Esophagus mucosa (tissue), 1 donor: Measurements from ENCODE around the gene BRPF1. TPM values are rescaled to one million over a fixed set of nuclear protein-coding genes. Genes with fewer than 3 reads are reported as not detected.

Experiments used
- ATAC-seq: fragments of 200-7000 bp; cut with Tn5 transposase; one replicate; pipeline ENCODE4 v1.9.1; 2020
- total RNA-seq: library from RNA; stranded (reverse); gene quantifications from one replicate; pipeline ENCODE4 v1.2.4, GENCODE V29; 2023
- donor health status: DM: yes; HTN: yes; CAD: no.

The BRPF1 gene
- total RNA-seq, 1 donor from 2014 or later: 11.9 TPM

- peak; percentile 42 for ATAC-seq
Measured at GRCh38 chr3:9703736-9704346, 27.7 kb upstream of the BRPF1 start, which contains the start of gene CPNE9. Gene CPNE9 (plus strand): TSS chr3:9703833. CDS start chr3:9703997, 164 bp downstream.

- peak; percentile 52 for ATAC-seq
Measured at GRCh38 chr3:9704347-9705322, 26.9 kb upstream of the BRPF1 start.

GRCh38 chr3:9710174-9710739, 21.3 kb upstream of the BRPF1 start:
- no peak for ATAC-seq

- no peak for ATAC-seq
Measured at GRCh38 chr3:9712415-9712814, 19.1 kb upstream of the BRPF1 start.

GRCh38 chr3:9713142-9713541, 18.4 kb upstream of the BRPF1 start:
- ATAC-seq: no peak

- peak; percentile 74 for ATAC-seq
Measured at GRCh38 chr3:9715136-9715535, 16.4 kb upstream of the BRPF1 start.

- peak; percentile 96 for ATAC-seq
Measured at GRCh38 chr3:9715764-9716437, 15.6 kb upstream of the BRPF1 start.

- no peak for ATAC-seq
Measured at GRCh38 chr3:9716801-9717555, 14.6 kb upstream of the BRPF1 start.

- no peak for ATAC-seq
Measured at GRCh38 chr3:9717563-9717962, 14.0 kb upstream of the BRPF1 start.

- ATAC-seq: no peak
Measured at GRCh38 chr3:9718118-9718517, 13.4 kb upstream of the BRPF1 start.

GRCh38 chr3:9721015-9721699, 10.4 kb upstream of the BRPF1 start:
- no peak for ATAC-seq

- ATAC-seq: no peak
Measured at GRCh38 chr3:9721700-9722060, 9.9 kb upstream of the BRPF1 start.

- ATAC-seq: no peak
Measured at GRCh38 chr3:9725775-9726515, 5.6 kb upstream of the BRPF1 start.

GRCh38 chr3:9727041-9727595, 4.4 kb upstream of the BRPF1 start:
- no peak for ATAC-seq

GRCh38 chr3:9727743-9728142, 3.8 kb upstream of the BRPF1 start:
- ATAC-seq: no peak

- ATAC-seq: no peak
Measured at GRCh38 chr3:9729419-9729818, 2.1 kb upstream of the BRPF1 start.

GRCh38 chr3:9730657-9731205, 804 bp upstream of the BRPF1 start:
- peak; percentile 32 for ATAC-seq

- peak; percentile 15 for ATAC-seq
Measured at GRCh38 chr3:9732080-9732739, 675 bp downstream of the BRPF1 start.

GRCh38 chr3:9732740-9733115, 1.2 kb downstream of the BRPF1 start:
- ATAC-seq: no peak

- no peak for ATAC-seq
Measured at GRCh38 chr3:9736831-9737230, 5.3 kb downstream of the BRPF1 start.
